ENCODE results near the gene ITGAL.

Gene ITGAL

DNA sequence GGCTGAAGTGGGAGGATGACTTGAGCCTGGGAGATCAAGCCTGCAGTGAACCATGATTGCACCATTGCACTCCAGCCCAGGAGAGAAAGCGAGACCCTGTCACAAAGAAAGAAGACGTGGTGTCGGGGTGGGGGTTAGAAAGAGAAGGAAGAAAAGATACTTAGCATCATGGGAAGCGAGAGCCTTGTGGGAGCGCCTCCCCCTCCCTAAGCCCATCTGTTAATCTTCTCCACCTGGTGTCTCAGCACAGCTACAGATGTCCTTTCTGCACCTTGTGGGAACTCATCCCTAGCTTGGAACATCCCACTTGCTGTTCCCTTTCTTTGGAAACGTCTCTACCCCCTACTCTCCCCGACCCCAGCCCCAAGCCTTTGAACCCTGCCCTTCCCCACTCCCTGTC is 93.0 kb downstream of the ITGAL start:
- in situ Hi-C loops (cut with HindIII; ENCODE audit: low sequenced_read_pairs), result no loop called here

DNA sequence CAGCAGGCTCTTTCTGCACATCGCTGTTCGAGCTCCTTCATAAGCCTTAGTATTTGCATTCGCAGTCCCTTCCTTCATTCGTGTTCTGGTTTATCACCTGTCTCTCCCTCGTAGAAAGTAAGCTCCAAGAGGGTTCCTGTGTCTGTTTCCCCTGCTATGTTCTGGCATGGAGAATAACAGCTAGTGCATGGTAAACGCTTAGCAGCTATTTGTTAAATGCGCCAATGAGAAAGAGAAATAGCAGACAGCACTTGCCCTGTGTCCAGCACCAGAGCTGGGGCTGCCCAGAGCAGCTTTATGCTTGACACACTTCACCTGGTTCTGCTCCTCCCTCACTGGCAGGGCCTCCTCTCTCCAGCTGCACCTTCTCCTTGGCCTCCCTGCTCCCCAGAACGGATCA is 93.4 kb downstream of the ITGAL start:
- in situ Hi-C loops (cut with HindIII; ENCODE audit: low sequenced_read_pairs), result no loop called here

DNA sequence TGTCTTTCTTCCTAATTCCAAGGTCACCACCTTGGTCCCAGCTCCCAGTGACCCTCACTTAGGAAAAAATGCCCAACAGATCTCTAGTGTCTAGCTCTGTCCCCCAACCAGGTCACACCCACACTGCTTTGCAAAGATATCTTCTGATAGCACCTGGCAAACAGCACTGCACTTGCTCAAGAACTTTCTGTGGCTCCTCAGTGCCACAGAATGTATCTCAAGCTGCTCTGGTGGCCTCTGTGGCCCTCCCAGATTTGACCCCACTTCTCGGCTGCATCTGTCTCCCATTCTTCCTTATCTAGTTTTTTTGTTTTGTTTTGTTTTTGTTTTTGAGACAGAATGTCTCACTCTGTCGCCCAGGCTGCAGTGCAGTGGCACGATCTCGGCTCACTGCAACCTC is 94.0 kb downstream of the ITGAL start:
- in situ Hi-C loops (cut with HindIII; ENCODE audit: low sequenced_read_pairs), result no loop called here

DNA sequence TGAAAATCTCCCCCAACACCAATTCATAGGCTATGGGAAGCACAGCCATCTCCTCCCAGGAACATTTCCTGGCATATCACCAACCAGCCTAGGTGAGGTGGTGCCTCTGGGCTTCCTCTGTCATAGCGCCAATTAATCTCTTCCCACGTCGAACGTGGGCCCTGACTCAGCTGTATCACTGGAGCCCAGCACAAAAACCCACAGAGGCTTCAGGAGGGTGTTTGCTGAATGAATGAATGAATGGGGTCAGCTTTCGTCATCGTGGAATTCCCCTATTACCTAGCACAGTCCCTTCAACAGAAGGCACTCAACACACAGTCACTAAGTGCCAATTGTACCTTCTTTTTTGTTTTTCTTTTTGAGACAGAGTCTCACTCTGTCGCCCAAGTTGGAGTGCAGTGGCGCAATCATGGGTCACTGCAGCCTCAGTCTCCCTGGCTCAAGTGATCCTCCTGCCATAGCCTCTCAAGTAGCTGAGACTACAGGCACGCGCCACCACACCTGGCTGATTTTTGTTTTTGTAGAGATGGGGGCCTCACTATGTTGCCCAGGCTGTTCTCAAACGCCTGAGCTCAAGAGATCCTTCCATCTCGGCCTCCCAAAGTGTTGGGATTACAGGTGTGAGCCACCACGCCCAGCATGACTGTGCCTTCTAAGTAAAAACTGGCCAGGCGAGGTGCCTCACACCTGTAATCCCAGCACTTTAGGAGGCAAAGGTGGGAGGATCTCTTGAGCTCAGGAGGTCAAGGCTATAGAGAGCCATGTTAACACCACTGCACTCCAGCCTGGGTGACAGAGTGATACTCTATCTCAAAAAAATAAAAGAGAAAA is 94.8 kb downstream of the ITGAL start:
- in situ Hi-C loops (cut with HindIII; ENCODE audit: low sequenced_read_pairs), result no loop called here

DNA sequence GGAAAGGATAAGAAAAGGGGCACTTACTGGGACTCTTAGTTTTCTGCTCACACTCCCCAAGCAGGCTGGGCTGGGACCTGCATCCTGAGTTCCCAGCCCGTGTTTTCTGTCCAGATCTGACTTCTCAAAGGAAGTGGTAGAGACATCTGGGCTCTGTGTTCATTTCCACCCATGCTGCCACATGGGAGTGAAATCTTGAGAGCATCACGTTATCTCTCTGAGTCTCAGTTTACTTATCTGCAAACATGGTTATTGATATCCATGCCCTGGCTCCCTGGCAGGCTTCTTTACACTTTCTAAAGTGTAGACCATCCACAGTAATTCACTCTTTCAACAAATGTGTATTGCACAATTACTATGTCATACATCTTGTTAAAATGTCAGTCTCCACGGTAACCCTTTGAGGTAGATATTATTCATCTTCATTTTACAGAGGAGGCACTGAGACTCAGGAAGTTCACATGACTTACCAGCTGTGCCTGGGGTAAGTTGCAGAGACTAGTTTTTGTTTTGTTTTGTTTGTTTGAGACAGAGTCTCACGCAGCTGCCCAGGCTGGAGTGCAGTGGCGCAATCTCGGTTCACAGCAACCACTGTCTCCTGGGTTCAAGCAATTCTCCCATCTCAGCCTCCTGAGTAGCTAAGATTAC is 95.6 kb downstream of the ITGAL start:
- in situ Hi-C loops (cut with HindIII; ENCODE audit: low sequenced_read_pairs), result no loop called here

DNA sequence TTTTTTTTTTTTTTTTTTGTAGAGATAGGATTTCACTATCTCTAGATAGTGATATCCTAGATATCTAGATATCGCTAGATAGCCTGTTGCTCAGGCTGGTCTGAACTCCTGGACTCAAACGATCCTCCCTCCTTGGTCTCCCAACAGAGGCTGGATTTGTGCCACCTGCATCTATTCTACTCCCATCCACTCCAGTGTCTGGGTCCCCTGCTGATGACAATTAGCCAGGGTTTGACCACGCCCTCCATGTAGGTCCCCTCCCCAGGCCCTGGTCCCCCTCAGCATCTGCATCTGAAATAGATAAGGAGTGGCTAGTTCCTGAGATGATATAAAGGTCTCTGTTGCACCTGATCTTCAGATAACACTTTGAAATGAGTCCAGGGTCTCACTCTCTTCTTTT is 96.7 kb downstream of the ITGAL start:
- in situ Hi-C loops (cut with HindIII; ENCODE audit: low sequenced_read_pairs), result no loop called here

DNA sequence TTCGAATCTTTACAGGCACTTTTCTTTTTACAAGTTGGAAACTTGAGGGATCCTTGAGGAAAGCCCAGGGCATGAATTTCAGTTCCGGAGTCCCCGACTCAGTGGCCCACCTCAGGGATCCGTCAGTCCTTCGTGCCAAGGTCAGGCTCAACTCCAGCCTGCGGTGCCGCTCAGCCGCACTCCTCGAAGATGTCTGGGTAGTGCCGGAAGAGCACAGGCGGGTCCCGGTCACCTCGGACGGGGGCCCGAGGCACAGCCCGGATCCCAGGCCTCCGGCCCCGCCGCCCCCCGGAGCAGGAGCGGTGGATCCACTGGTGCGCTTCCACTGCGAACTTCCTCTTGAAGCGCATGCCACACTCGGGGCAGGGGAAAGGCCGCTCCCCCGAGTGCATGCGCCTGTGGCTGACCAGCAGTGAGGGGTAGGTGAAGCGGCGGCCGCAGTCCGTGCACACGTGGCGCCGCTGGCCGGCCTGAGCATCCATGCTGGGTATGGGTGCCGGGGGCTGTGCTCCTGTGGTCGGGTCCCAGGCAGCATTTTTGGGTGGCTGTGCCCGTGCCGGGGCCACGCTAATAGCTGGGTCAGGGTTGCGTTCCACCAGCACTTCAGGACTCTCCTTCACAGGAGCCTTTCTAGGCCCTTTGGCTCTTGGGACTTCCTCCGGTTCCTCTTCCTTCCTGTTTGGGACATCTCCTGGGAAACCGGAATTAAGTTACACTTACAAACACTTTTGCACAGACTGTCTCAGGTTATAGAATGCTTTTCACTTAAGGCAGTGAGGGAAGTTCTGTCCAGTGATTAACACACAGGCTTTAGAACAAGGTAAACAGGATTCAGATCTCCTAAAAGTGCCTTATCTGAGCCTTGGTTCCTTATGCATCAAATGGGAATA is 97.4 kb downstream of the ITGAL start:
- in situ Hi-C loops (cut with HindIII; ENCODE audit: low sequenced_read_pairs), result no loop called here

DNA sequence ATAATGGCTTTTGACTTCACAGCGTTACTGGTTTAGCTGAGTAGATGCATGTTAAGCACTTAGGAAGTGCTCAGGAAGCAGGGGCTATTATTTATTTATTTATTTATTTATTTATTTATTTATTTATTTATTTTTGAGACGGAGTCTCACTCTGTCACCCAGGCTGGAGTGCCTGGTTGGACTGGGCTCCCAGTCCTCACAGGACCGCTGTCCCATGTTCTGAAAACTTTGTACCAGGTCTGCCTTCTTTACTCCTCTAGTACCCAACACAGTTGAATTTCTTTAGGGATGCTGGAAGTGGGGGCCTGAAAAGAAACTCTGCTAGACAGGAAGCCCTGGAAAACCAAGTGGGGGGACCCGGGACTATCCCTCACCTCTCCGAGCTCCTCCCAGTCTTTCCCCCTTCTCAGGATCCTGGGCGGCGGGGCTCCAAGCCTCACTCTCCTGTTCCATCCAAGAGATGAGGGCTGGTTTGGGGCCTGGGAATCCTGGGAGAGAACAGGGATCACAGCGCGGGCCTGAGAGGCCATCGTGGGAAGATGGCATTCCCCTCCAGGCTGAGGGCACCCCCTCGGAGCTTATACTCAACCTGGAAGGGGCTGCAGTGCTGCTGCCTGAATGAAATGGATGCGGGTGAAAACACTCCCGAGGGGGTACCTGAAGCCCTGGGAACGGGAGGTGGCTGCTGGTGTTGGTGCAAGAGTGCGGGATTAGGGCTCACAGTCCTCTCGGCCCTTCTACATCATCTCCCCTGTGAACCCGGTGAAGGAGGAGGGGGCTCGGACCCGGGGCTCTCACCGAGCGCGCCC is 98.3 kb downstream of the ITGAL start:
- in situ Hi-C loops (cut with HindIII; ENCODE audit: low sequenced_read_pairs), result no loop called here

DNA sequence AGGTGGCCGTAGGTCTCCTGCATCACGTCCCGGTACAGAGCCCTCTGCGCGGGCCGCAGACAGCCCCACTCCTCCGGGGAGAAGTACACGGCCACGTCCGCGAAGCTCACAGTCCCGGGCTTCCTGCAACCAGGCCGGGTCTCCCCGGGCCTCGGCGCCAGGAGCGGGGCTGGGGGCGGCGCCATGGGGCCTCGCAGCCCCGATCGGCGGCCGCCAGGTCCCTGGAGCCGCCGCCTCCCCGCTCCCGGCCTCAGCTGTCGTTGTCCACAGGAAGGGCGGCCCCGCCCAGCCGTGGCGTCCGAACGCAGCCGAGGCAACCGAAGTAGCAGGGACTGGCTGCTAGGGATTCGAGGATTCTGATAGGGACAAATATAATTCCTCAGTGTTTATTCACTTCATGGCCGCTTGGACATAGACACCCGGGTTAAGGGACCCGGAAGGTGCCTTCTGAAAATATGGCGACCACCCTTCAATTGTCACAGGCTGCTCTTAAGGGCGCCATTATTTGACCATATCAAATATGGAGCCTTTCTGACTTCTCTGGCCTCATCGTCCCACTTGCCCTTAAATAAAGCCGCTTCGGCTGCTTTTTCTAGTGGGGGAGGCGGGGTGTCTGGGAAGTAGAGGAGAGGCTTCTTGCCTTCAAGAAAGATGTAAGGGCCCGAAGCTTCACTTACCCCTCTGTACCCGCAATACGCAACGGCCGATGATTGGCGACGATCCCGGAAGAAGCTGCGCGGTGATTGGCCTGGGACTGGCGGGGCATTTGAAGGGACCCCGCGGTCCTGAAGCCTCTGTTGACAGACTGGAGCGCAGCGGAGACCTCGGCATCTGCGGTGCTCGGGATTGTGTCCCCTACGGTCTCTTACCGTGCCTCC is 99.1 kb downstream of the ITGAL start, which contains the start of gene ZNF688:
TSS of gene ZNF688 (minus strand) at position 270 of the 878 bp plus-strand sequence. CDS start at position 185, 85 bp downstream.
- in situ Hi-C loops (cut with HindIII; ENCODE audit: low sequenced_read_pairs), result no loop called here

Measured in endothelial cell of hepatic sinusoid (primary cell).